ENCODE data around the gene MAGI1. TPM values are rescaled to one million over a fixed set of nuclear protein-coding genes. Genes with fewer than 3 reads are reported as not detected.

Gene MAGI1
- total RNA-seq, 3 donors from 2014 or later (not counting 1 experiment from before 2014, with no cell fraction given): not detected

GRCh38 chr3:65939801-65940246 is 98.9 kb downstream of the MAGI1 start:
- 92% methylated on average over 1 of the region's 2 CpGs for whole genome bisulfite sequencing (ENCODE audit: insufficient coverage)
- TF ChIP-seq CTCF (IDR thresholded peaks at IDR 0.05): no peak
- ATAC-seq (no peak), DNase-seq (no peak)
- intact Hi-C loops (cut with micrococcal nuclease): no loop called here
- H3K27ac ChIP-seq (ENCODE audit: low read length): no peak overlapping the region
- no peaks in the 10 kb centered on the region for H3K9me3 ChIP-seq (ENCODE audit: control insufficient read depth, insufficient read depth, low read length)
- no peaks in the 10 kb centered on the region for H3K4me1 ChIP-seq (ENCODE audit: control insufficient read depth, insufficient read depth, low read length)
- H3K27me3 ChIP-seq (ENCODE audit: control insufficient read depth, insufficient read depth, low read length): no peaks in the 10 kb centered on the region
- Mint-ChIP-seq H3K9me3 (peaks cover 0 to 3% of the 10 kb centered on the region in 2 donors), H3K36me3 (no peaks in the 10 kb centered on the region), H3K27ac (no peak overlapping the region), H3K4me1 (peaks cover 0 to 7% of the 10 kb centered on the region in 2 donors), H3K27me3 (ENCODE audit: low read depth in 2 of 2) (no peaks in the 10 kb centered on the region), H3K4me3 (no peak overlapping the region)
- H3K36me3 ChIP-seq (ENCODE audit: control insufficient read depth, insufficient read depth, low read length): no peaks in the 10 kb centered on the region
- no peak overlapping the region for H3K4me3 ChIP-seq (ENCODE audit: low read length)

- Histone ChIP-seq H3K4me3 (ENCODE audit: low read length) (no peak overlapping the region), H3K9me3 (ENCODE audit: control insufficient read depth, insufficient read depth, low read length) (no peaks in the 10 kb centered on the region), H3K27me3 (ENCODE audit: control insufficient read depth, insufficient read depth, low read length) (no peaks in the 10 kb centered on the region), H3K4me1 (ENCODE audit: control insufficient read depth, insufficient read depth, low read length) (no peaks in the 10 kb centered on the region), H3K36me3 (ENCODE audit: control insufficient read depth, insufficient read depth, low read length) (no peaks in the 10 kb centered on the region), H3K27ac (ENCODE audit: low read length) (no peak overlapping the region)
- ATAC-seq (no peak), DNase-seq (no peak)
- Mint-ChIP-seq H3K4me3 (no peak overlapping the region), H3K36me3 (no peaks in the 10 kb centered on the region), H3K27ac (no peak overlapping the region), H3K4me1 (peaks cover 0 to 7% of the 10 kb centered on the region in 2 donors), H3K27me3 (ENCODE audit: low read depth in 2 of 2) (no peaks in the 10 kb centered on the region), H3K9me3 (peaks cover 0 to 5% of the 10 kb centered on the region in 2 donors)
- no CpG with 5 or more reads among the region's 2 CpGs for WGBS (ENCODE audit: insufficient coverage)
- TF ChIP-seq CTCF (IDR thresholded peaks at IDR 0.05): no peak
- intact Hi-C loops (cut with micrococcal nuclease): no loop called here
Observed at GRCh38 chr3:65939184-65939583, 99.5 kb downstream of the MAGI1 start.

DNA sequence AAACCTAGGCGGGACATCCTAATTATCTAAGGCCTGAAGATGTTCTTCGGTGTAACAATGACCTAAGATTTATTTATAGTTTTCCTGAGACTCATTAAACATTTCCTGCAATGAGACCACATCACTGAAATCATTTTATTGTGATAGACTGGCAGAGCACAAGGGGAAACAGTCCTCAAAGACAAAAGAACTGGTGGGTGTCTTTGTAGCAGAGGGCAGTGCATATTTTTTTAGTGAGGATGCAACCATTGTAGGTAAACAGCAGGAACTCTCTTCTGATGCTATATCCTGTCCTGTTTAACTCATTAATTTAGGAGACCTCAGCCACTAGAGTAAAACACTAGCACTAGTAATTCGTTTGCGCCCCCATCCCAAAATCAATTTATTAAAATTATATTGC is 100.0 kb downstream of the MAGI1 start:
- peaks cover 0 to 7% of the 10 kb centered on the region in 2 donors for H3K4me1 Mint-ChIP-seq
- no peak overlapping the region for H3K4me3 Mint-ChIP-seq
- H3K9me3 Mint-ChIP-seq: peaks cover 0 to 5% of the 10 kb centered on the region in 2 donors
- Histone ChIP-seq H3K9me3 (ENCODE audit: control insufficient read depth, insufficient read depth, low read length) (no peaks in the 10 kb centered on the region), H3K27me3 (ENCODE audit: control insufficient read depth, insufficient read depth, low read length) (no peaks in the 10 kb centered on the region), H3K27ac (ENCODE audit: low read length) (no peak overlapping the region), H3K36me3 (ENCODE audit: control insufficient read depth, insufficient read depth, low read length) (no peaks in the 10 kb centered on the region), H3K4me1 (ENCODE audit: control insufficient read depth, insufficient read depth, low read length) (no peaks in the 10 kb centered on the region), H3K4me3 (ENCODE audit: low read length) (no peak overlapping the region)
- WGBS (ENCODE audit: insufficient coverage): 54% methylated on average over 2 of the region's 4 CpGs
- no peak for TF ChIP-seq CTCF (IDR thresholded peaks at IDR 0.05)
- no peak overlapping the region for H3K27ac Mint-ChIP-seq
- intact Hi-C loops (cut with micrococcal nuclease): no loop called here
- H3K36me3 Mint-ChIP-seq: no peaks in the 10 kb centered on the region
- no peak for ATAC-seq
- DNase-seq: no peak
- H3K27me3 Mint-ChIP-seq (ENCODE audit: low read depth in 2 of 2): no peaks in the 10 kb centered on the region

- no peaks in the 10 kb centered on the region for H3K27me3 Mint-ChIP-seq (ENCODE audit: low read depth in 2 of 2)
- no peak overlapping the region for H3K4me3 Mint-ChIP-seq
- 100% methylated on average over 1 of the region's 1 CpG for WGBS (ENCODE audit: insufficient coverage)
Observed at GRCh38 chr3:65938147-65938546, 100.6 kb downstream of the MAGI1 start.

More at GRCh38 chr3:65938147-65938546, 100.6 kb downstream of the MAGI1 start:
- no peaks in the 10 kb centered on the region for H3K27me3 ChIP-seq (ENCODE audit: control insufficient read depth, insufficient read depth, low read length)
- H3K4me3 ChIP-seq (ENCODE audit: low read length): no peak overlapping the region
- Mint-ChIP-seq H3K36me3 (no peaks in the 10 kb centered on the region), H3K9me3 (peaks cover 0 to 5% of the 10 kb centered on the region in 2 donors), H3K27ac (no peak overlapping the region), H3K4me1 (peaks cover 0 to 7% of the 10 kb centered on the region in 2 donors)
- H3K36me3 ChIP-seq (ENCODE audit: control insufficient read depth, insufficient read depth, low read length): no peaks in the 10 kb centered on the region
- DNase-seq (no peak), ATAC-seq (no peak)
- intact Hi-C loops (cut with micrococcal nuclease): no loop called here
- TF ChIP-seq CTCF (IDR thresholded peaks at IDR 0.05): no peak
- no peaks in the 10 kb centered on the region for H3K4me1 ChIP-seq (ENCODE audit: control insufficient read depth, insufficient read depth, low read length)
- no peaks in the 10 kb centered on the region for H3K9me3 ChIP-seq (ENCODE audit: control insufficient read depth, insufficient read depth, low read length)
- H3K27ac ChIP-seq (ENCODE audit: low read length): no peak overlapping the region

All from natural killer cell (primary cell).